PC-9 (cell line): ENCODE results near the gene EXOC4.

Source experiments
- EZH2 ChIP-seq: fragments of 200-600 bp; sonication (generic); IDR thresholded peaks from 2 replicates; pipeline ENCODE4 v1.8.0; 2017; ENCODE audit warnings: antibody characterized with exemption, low read depth
- TF ChIP-seq, protein P1 (sequence below): fragments of 200-600 bp; sonication (generic); conservative IDR thresholded peaks from 2 replicates; pipeline ENCODE4 v1.6.1; 2017; ENCODE audit warnings: mixed run types, antibody characterized with exemption, mild to moderate bottlenecking, moderate library complexity

- TF ChIP-seq, protein P1, sequence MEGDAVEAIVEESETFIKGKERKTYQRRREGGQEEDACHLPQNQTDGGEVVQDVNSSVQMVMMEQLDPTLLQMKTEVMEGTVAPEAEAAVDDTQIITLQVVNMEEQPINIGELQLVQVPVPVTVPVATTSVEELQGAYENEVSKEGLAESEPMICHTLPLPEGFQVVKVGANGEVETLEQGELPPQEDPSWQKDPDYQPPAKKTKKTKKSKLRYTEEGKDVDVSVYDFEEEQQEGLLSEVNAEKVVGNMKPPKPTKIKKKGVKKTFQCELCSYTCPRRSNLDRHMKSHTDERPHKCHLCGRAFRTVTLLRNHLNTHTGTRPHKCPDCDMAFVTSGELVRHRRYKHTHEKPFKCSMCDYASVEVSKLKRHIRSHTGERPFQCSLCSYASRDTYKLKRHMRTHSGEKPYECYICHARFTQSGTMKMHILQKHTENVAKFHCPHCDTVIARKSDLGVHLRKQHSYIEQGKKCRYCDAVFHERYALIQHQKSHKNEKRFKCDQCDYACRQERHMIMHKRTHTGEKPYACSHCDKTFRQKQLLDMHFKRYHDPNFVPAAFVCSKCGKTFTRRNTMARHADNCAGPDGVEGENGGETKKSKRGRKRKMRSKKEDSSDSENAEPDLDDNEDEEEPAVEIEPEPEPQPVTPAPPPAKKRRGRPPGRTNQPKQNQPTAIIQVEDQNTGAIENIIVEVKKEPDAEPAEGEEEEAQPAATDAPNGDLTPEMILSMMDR, result no peak
- TF ChIP-seq EZH2, result no peak
These were observed 752.1 kb downstream of the EXOC4 start for GRCh38 chr7:134004829-134005505.
